Hepatocyte (in vitro differentiated cells): ENCODE data around the gene OPN1SW. TPM values are rescaled to one million over a fixed set of nuclear protein-coding genes. Genes with fewer than 3 reads are reported as not detected.
A peak's percentile ranks its signal among the peaks of the same experiment; 100 is the strongest.

ENCODE experiments used
- DNase-seq: peaks from one replicate; pipeline ENCODE4 v3.0.0-alpha.2; 2016; ENCODE audit warnings: low spot score
- H2AFZ ChIP-seq: fragments of 200-600 bp; sonication (generic); 2 replicates; pipeline ENCODE4 v1.6.0; 2016; ENCODE audit warnings: antibody characterized with exemption, mild to moderate bottlenecking
- H3K27ac ChIP-seq: fragments of 200-600 bp; sonication (generic); 2 replicates; pipeline ENCODE4 v1.5.1; 2016; ENCODE audit warnings: mild to moderate bottlenecking
- H3K27me3 ChIP-seq: fragments of 200-600 bp; sonication (generic); 2 replicates; pipeline ENCODE4 v1.6.1; 2016
- H3K36me3 ChIP-seq: fragments of 200-600 bp; sonication (generic); replicated peaks from 2 replicates; pipeline ENCODE4 v1.5.1; 2016; ENCODE audit warnings: low read depth; ENCODE audit not compliant: insufficient read depth
- H3K4me1 ChIP-seq: fragments of 200-600 bp; sonication (generic); 2 replicates; pipeline ENCODE4 v1.5.1; 2016; ENCODE audit warnings: mild to moderate bottlenecking, moderate library complexity; ENCODE audit not compliant: insufficient read depth
- H3K4me2 ChIP-seq: fragments of 200-600 bp; sonication (generic); 2 replicates; pipeline ENCODE4 v1.6.0; 2016
- H3K4me3 ChIP-seq: fragments of 200-600 bp; sonication (generic); 2 replicates; pipeline ENCODE4 v1.5.1; 2016; ENCODE audit warnings: mild to moderate bottlenecking
- H3K79me2 ChIP-seq: fragments of 200-600 bp; sonication (generic); 2 replicates; pipeline ENCODE4 v1.6.0; 2017; ENCODE audit warnings: mild to moderate bottlenecking
- H3K9me2 ChIP-seq: fragments of 200-600 bp; sonication (generic); replicated peaks from 2 replicates; pipeline ENCODE4 v1.6.0; 2017; ENCODE audit warnings: mild to moderate bottlenecking; ENCODE audit not compliant: insufficient read depth
- H3K9me3 ChIP-seq: fragments of 200-600 bp; sonication (generic); 2 replicates; pipeline ENCODE4 v1.5.1; 2016; ENCODE audit warnings: low read depth, mild to moderate bottlenecking
- H4K20me1 ChIP-seq: fragments of 200-600 bp; sonication (generic); 2 replicates; pipeline ENCODE4 v1.6.0; 2016; ENCODE audit warnings: mild to moderate bottlenecking; ENCODE audit not compliant: insufficient read depth, poor library complexity, severe bottlenecking
- CTCF ChIP-seq: fragments of 200-600 bp; sonication (generic); IDR thresholded peaks from 2 replicates; pipeline ENCODE4 v1.5.1; 2016; ENCODE audit warnings: antibody characterized with exemption, mild to moderate bottlenecking; ENCODE audit not compliant: poor library complexity
- EZH2 ChIP-seq: fragments of 200-600 bp; sonication (generic); IDR thresholded peaks from 2 replicates; pipeline ENCODE4 v1.6.1; 2016; ENCODE audit warnings: antibody characterized with exemption, mild to moderate bottlenecking, borderline replicate concordance
- EZH2phosphoT487 ChIP-seq: fragments of 200-600 bp; sonication (generic); IDR thresholded peaks from one replicate; pipeline ENCODE4 v1.6.1; 2018; ENCODE audit warnings: antibody characterized with exemption, mild to moderate bottlenecking, low read depth, moderate library complexity; ENCODE audit not compliant: unreplicated experiment, severe bottlenecking
- WGBS: methylation state at CpG from one replicate; pipeline ENCODE4 v1.1.6; 2016; ENCODE audit warnings: low lambda C conversion rate; ENCODE audit errors: missing lambda C conversion rate; 5-methylcytosine and 5-hydroxymethylcytosine counted together
- polyA plus RNA-seq: library from polyadenylated mRNA; unstranded; fragments of >200 nt; fragmentation: Nextera tagmentation; extraction: Ambion mirVana; gene quantifications from 2 replicates; pipeline ENCODE4 v1.2.1, GENCODE V29; 2016
- total RNA-seq: library from RNA; depleted of rRNA; stranded (reverse); fragments of >200 nt; gene quantifications from 2 replicates; pipeline ENCODE4 v1.2.3, GENCODE V29; 2014

Gene OPN1SW
- total and polyA plus RNA-seq, 2 experiments from 2014 or later, result not detected

GRCh38 chr7:128815289-128815942 lies 39.8 kb upstream of the OPN1SW start:
- no peaks in the 10 kb centered on the region for H3K4me1 ChIP-seq
- H3K79me2 ChIP-seq, result no peaks in the 10 kb centered on the region
- no peaks in the 10 kb centered on the region for H3K9me2 ChIP-seq
- H2AFZ ChIP-seq, result no peak overlapping the region
- no peaks in the 10 kb centered on the region for H4K20me1 ChIP-seq
- H3K4me3 ChIP-seq, result no peak overlapping the region
- no peak overlapping the region for H3K27ac ChIP-seq
- no peaks in the 10 kb centered on the region for H3K36me3 ChIP-seq
- TF ChIP-seq EZH2phosphoT487 (no peak), EZH2 (no peak), CTCF (no peak)
- WGBS, result 95% methylated on average over 7 of the region's 7 CpGs
- no peak overlapping the region for H3K4me2 ChIP-seq
- no peak for DNase-seq
- H3K9me3 ChIP-seq, result no peaks in the 10 kb centered on the region
- no peaks in the 10 kb centered on the region for H3K27me3 ChIP-seq

DNA sequence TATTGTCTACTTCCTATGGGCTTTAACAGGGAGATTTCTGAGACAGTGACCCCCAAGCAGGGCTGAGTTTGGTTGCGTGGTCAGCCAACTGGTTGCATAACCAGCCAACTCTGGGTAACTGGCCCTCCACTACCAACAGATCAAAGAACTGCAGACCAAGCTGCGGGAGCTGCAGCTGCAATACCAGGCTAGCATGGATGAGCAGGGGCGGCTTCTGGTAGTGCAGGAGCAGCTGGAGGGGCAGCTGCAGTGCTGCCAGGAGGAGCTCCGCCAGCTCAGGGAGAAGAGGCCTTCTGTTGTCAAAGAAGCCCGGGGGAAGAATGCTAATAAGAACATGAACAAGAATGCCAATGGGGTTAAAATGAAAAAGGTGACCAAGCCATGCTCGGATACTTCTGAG lies 38.9 kb upstream of the OPN1SW start:
- TF ChIP-seq EZH2phosphoT487 (no peak), CTCF (no peak), EZH2 (no peak)
- H3K27ac ChIP-seq, result no peak overlapping the region
- no peaks in the 10 kb centered on the region for H4K20me1 ChIP-seq
- H3K36me3 ChIP-seq, result no peaks in the 10 kb centered on the region
- 88% methylated on average over 6 of the region's 6 CpGs for WGBS
- no peaks in the 10 kb centered on the region for H3K4me1 ChIP-seq
- H2AFZ ChIP-seq, result no peak overlapping the region
- H3K9me3 ChIP-seq, result no peaks in the 10 kb centered on the region
- no peak overlapping the region for H3K4me3 ChIP-seq
- DNase-seq, result no peak
- no peaks in the 10 kb centered on the region for H3K9me2 ChIP-seq
- H3K79me2 ChIP-seq, result no peaks in the 10 kb centered on the region
- H3K4me2 ChIP-seq, result no peak overlapping the region
- no peaks in the 10 kb centered on the region for H3K27me3 ChIP-seq

DNA sequence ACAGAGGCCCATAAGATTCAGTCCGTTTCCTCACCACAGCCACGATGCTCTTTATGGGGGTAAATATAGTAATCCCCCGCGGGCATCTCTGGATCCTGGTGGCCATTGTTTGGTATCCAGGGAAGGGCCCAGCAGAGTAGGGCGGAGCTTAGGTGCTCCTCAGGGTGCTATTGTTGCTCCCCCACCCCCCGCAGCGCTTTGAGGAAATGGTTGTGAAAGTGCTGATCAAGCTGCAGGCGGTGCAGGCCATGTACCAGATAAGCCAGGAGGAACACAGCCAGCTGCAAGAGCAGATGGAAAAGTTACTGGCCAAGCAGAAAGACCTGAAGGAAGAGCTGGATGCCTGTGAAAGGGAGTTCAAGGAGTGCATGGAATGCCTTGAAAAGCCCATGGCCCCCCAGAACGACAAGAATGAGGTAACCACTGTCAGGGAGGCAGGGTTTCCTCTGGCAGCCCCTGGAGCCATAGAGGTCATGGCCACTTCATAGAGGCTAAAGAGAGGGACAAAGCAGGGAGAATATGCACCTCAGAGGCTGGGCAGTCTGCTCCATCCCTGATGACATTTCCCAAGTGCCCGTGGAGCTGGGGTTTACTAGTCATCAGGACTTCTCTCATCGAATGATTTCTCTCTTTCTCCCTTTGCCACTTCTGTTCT lies 37.0 kb upstream of the OPN1SW start:
- TF ChIP-seq EZH2phosphoT487, result no peak
- no peak for TF ChIP-seq EZH2
- TF ChIP-seq CTCF, result no peak
- no peak overlapping the region for H3K4me2 ChIP-seq
- WGBS, result 50% methylated on average over 11 of the region's 11 CpGs
- no peaks in the 10 kb centered on the region for H3K36me3 ChIP-seq
- peak; percentile 40 for DNase-seq
- no peak overlapping the region for H2AFZ ChIP-seq
- no peaks in the 10 kb centered on the region for H3K27me3 ChIP-seq
- no peaks in the 10 kb centered on the region for H3K79me2 ChIP-seq
- no peak overlapping the region for H3K27ac ChIP-seq
- no peaks in the 10 kb centered on the region for H3K9me3 ChIP-seq
- no peak overlapping the region for H3K4me3 ChIP-seq
- no peaks in the 10 kb centered on the region for H4K20me1 ChIP-seq
- H3K9me2 ChIP-seq, result no peaks in the 10 kb centered on the region
- no peaks in the 10 kb centered on the region for H3K4me1 ChIP-seq
